Panc1 (cell line): ENCODE data around the gene LPAR3.

Source experiments
- POLR2AphosphoS5 ChIP-seq: IDR thresholded peaks from 2 replicates; pipeline ENCODE4 v1.6.1; 2012; ENCODE audit warnings: mild to moderate bottlenecking, low read depth, low read length, moderate library complexity
- TCF7L2 ChIP-seq: IDR thresholded peaks from 2 replicates; pipeline ENCODE4 v1.6.1; 2011; ENCODE audit warnings: mild to moderate bottlenecking, low read depth, low read length, inconsistent platforms
- TF ChIP-seq, protein P1 (sequence below): fragments of 450-650 bp; IDR thresholded peaks from 2 replicates; pipeline ENCODE4 v1.5.1; 2017; ENCODE audit warnings: mild to moderate bottlenecking
- TF ChIP-seq, protein P2 (sequence below), 2 experiments: IDR thresholded peaks; 2 replicates each; pipeline ENCODE4 v1.6.1; 2011 to 2012; ENCODE audit warnings: low read depth in 2 of 2, control low read depth in 1 of 2, low read length in 1 of 2, mild to moderate bottlenecking in 1 of 2, moderate library complexity in 1 of 2; ENCODE audit not compliant: insufficient read depth in 1 of 2

DNA sequence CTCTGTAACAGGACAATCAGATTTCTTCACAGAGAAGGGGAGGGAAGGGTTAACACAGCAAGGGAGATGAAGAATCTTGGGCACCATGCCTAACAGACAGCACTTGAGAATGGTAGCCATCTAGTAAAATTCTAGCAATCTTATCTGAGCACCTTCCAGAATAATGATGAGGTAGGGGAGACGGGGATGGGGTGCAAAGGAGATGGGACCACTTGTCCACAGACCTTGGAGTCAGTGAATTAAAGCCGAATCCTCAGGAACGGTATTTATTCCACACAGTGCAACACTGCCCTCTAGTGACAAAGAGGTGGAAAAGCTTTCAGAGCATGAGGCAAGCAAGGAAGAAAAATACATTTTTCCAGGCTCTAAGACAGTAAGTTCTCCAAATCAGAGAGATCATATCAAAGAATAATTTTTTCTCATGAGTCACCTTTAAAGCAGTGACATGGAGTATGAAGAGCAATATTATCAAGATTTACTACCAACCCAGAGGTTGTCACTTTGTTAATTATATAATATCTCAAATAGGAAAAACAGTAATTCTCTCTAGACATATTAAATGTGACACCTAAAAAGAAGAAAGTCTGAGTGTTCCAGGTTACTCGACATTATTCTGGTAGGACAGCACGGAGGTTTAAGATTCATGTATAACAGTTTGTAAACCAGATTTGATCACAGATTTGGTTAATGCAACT, 43.3 kb upstream of the LPAR3 start:
- TF ChIP-seq, protein P1, sequence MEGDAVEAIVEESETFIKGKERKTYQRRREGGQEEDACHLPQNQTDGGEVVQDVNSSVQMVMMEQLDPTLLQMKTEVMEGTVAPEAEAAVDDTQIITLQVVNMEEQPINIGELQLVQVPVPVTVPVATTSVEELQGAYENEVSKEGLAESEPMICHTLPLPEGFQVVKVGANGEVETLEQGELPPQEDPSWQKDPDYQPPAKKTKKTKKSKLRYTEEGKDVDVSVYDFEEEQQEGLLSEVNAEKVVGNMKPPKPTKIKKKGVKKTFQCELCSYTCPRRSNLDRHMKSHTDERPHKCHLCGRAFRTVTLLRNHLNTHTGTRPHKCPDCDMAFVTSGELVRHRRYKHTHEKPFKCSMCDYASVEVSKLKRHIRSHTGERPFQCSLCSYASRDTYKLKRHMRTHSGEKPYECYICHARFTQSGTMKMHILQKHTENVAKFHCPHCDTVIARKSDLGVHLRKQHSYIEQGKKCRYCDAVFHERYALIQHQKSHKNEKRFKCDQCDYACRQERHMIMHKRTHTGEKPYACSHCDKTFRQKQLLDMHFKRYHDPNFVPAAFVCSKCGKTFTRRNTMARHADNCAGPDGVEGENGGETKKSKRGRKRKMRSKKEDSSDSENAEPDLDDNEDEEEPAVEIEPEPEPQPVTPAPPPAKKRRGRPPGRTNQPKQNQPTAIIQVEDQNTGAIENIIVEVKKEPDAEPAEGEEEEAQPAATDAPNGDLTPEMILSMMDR = peak; percentile 99
- no peak for TF ChIP-seq POLR2AphosphoS5
- TF ChIP-seq, protein P2, sequence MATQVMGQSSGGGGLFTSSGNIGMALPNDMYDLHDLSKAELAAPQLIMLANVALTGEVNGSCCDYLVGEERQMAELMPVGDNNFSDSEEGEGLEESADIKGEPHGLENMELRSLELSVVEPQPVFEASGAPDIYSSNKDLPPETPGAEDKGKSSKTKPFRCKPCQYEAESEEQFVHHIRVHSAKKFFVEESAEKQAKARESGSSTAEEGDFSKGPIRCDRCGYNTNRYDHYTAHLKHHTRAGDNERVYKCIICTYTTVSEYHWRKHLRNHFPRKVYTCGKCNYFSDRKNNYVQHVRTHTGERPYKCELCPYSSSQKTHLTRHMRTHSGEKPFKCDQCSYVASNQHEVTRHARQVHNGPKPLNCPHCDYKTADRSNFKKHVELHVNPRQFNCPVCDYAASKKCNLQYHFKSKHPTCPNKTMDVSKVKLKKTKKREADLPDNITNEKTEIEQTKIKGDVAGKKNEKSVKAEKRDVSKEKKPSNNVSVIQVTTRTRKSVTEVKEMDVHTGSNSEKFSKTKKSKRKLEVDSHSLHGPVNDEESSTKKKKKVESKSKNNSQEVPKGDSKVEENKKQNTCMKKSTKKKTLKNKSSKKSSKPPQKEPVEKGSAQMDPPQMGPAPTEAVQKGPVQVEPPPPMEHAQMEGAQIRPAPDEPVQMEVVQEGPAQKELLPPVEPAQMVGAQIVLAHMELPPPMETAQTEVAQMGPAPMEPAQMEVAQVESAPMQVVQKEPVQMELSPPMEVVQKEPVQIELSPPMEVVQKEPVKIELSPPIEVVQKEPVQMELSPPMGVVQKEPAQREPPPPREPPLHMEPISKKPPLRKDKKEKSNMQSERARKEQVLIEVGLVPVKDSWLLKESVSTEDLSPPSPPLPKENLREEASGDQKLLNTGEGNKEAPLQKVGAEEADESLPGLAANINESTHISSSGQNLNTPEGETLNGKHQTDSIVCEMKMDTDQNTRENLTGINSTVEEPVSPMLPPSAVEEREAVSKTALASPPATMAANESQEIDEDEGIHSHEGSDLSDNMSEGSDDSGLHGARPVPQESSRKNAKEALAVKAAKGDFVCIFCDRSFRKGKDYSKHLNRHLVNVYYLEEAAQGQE (IDR thresholded peaks at IDR 0.05; ENCODE audit: insufficient read depth in 1 of 2, low read depth in 2 of 2, low read length in 1 of 2) = no peak
- TF ChIP-seq TCF7L2 = no peak
